ENCODE measurements around the gene ST7. TPM values are rescaled to one million over a fixed set of nuclear protein-coding genes. Genes with fewer than 3 reads are reported as not detected.
A peak's percentile ranks its signal among the peaks of the same experiment; 100 is the strongest.

ST7 gene
- total RNA-seq, 1 donor, result 19.9 TPM

DNA sequence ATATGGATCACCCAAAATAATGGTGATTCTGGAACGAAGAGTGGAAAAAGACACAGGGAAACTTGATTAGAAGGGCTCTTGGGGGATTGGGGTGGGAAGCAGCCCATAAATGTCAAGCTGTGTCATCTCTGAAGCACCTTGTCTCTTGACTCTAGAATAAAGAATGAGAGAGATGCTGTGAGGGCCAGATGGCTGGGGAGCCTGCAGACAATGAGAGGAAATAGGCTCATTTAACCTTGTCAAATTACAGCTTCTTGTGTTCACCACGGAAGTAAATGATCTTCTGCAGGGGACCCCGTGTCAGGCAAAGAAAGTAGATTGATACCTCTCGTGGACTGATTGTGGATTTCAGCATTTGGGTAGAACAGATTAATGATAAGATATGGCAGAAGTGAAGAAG lies 159.3 kb downstream of the ST7 start:
- H4K20me1 ChIP-seq (ENCODE audit: insufficient read depth, low read length), result peaks cover 3% of the 10 kb centered on the region
- H2AFZ ChIP-seq (ENCODE audit: low read length), result no peak overlapping the region
- H3K4me2 ChIP-seq (ENCODE audit: insufficient read depth, low read length), result no peak overlapping the region
- TF ChIP-seq, protein P1, sequence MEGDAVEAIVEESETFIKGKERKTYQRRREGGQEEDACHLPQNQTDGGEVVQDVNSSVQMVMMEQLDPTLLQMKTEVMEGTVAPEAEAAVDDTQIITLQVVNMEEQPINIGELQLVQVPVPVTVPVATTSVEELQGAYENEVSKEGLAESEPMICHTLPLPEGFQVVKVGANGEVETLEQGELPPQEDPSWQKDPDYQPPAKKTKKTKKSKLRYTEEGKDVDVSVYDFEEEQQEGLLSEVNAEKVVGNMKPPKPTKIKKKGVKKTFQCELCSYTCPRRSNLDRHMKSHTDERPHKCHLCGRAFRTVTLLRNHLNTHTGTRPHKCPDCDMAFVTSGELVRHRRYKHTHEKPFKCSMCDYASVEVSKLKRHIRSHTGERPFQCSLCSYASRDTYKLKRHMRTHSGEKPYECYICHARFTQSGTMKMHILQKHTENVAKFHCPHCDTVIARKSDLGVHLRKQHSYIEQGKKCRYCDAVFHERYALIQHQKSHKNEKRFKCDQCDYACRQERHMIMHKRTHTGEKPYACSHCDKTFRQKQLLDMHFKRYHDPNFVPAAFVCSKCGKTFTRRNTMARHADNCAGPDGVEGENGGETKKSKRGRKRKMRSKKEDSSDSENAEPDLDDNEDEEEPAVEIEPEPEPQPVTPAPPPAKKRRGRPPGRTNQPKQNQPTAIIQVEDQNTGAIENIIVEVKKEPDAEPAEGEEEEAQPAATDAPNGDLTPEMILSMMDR (IDR thresholded peaks at IDR 0.05; ENCODE audit: extremely low read depth, low read depth, low read length), result no peak
- H3K79me2 ChIP-seq (ENCODE audit: insufficient read depth, low read length), result peaks cover 2% of the 10 kb centered on the region
- H3K27ac ChIP-seq (ENCODE audit: low read depth, low read length), result no peak overlapping the region
- no peak for DNase-seq (ENCODE audit: insufficient read length, low spot score, missing footprints)
- no peaks in the 10 kb centered on the region for H3K9me3 ChIP-seq (ENCODE audit: low read depth, low read length)
- H3K36me3 ChIP-seq (ENCODE audit: insufficient read depth, low read length), result no peaks in the 10 kb centered on the region
- H3K4me3 ChIP-seq (ENCODE audit: insufficient read depth, low read length), result no peak overlapping the region
- H3K27me3 ChIP-seq (ENCODE audit: insufficient read depth, low read length), result no peaks in the 10 kb centered on the region
- no peaks in the 10 kb centered on the region for H3K4me1 ChIP-seq (ENCODE audit: insufficient read depth, low read length)

DNA sequence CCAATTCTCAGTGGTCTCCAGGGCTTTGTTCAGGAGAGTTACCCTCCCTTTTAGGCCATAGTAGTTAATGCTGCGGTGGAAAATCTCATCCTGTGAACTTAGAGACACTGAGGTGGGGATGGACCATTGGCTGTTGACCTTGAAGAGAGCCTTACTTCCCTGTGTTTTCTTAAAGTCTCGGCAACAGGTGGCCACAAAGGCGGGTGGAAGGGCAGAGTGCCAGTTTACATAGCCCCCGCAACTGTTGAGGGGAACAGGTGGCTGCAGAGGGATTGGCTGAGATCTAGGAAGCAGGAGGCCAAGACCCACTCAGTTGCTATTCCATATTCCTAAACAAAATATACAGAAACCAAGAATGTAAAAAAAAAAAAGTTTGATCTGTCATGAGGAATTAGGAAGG lies 160.6 kb downstream of the ST7 start:
- TF ChIP-seq, protein P1 (IDR thresholded peaks at IDR 0.05; ENCODE audit: extremely low read depth, low read depth, low read length), result no peak
- Histone ChIP-seq H4K20me1 (ENCODE audit: insufficient read depth, low read length) (peaks cover 3% of the 10 kb centered on the region), H3K4me2 (ENCODE audit: insufficient read depth, low read length) (no peak overlapping the region), H3K9me3 (ENCODE audit: low read depth, low read length) (no peaks in the 10 kb centered on the region), H3K27ac (ENCODE audit: low read depth, low read length) (no peak overlapping the region), H3K79me2 (ENCODE audit: insufficient read depth, low read length) (peaks cover 2% of the 10 kb centered on the region), H3K27me3 (ENCODE audit: insufficient read depth, low read length) (no peaks in the 10 kb centered on the region), H2AFZ (ENCODE audit: low read length) (no peak overlapping the region), H3K4me3 (ENCODE audit: insufficient read depth, low read length) (no peak overlapping the region), H3K36me3 (ENCODE audit: insufficient read depth, low read length) (no peaks in the 10 kb centered on the region), H3K4me1 (ENCODE audit: insufficient read depth, low read length) (no peaks in the 10 kb centered on the region)
- DNase-seq (ENCODE audit: insufficient read length, low spot score, missing footprints), result peak; percentile 34

DNA sequence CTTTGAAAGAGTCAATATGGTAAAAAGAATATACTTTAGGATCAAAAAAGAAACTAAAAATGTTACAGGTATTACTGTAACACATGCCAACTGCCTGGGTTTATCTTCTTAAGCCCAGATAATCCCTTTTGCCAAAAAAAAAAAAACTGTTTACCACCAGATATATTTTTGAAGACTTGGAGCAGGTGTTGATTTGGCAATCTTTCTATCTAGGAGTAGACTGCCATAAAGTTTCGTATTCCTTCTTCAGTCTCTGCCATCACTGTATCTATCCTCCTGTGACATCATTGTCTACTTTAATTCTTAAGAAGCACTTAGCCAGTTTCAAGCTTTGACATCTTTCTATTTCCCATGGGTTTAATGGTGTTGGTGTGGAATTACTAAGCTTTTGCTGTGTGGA lies 161.0 kb downstream of the ST7 start:
- Histone ChIP-seq H3K4me1 (ENCODE audit: insufficient read depth, low read length) (no peaks in the 10 kb centered on the region), H3K4me3 (ENCODE audit: insufficient read depth, low read length) (no peak overlapping the region), H3K79me2 (ENCODE audit: insufficient read depth, low read length) (peaks cover 2% of the 10 kb centered on the region), H4K20me1 (ENCODE audit: insufficient read depth, low read length) (peaks cover 3% of the 10 kb centered on the region), H2AFZ (ENCODE audit: low read length) (no peak overlapping the region), H3K9me3 (ENCODE audit: low read depth, low read length) (no peaks in the 10 kb centered on the region), H3K36me3 (ENCODE audit: insufficient read depth, low read length) (no peaks in the 10 kb centered on the region), H3K4me2 (ENCODE audit: insufficient read depth, low read length) (no peak overlapping the region), H3K27ac (ENCODE audit: low read depth, low read length) (no peak overlapping the region), H3K27me3 (ENCODE audit: insufficient read depth, low read length) (no peaks in the 10 kb centered on the region)
- DNase-seq (ENCODE audit: insufficient read length, low spot score, missing footprints), result peak; percentile 17
- TF ChIP-seq, protein P1 (IDR thresholded peaks at IDR 0.05; ENCODE audit: extremely low read depth, low read depth, low read length), result no peak

DNA sequence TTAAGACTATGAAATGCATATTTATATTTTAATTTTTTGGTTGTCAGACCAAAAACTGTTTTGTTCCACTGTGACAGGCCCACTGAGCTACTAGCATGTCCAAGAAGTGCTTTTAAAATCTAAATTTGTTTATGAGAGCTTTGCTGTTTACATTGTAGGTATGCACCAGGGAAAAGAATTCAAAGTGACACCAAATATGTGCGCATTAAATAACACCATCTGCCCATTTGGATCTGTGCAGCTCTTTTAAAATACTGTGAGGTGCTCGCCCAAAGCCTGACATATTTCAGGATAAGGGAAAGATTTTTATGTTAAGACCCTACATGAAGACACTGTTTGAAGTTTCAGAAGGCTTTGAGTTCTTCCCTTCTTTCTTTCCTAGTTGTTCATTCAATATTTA lies 162.9 kb downstream of the ST7 start:
- no peak overlapping the region for H3K4me2 ChIP-seq (ENCODE audit: insufficient read depth, low read length)
- H3K27ac ChIP-seq (ENCODE audit: low read depth, low read length), result no peak overlapping the region
- TF ChIP-seq, protein P1 (IDR thresholded peaks at IDR 0.05; ENCODE audit: extremely low read depth, low read depth, low read length), result no peak
- no peak overlapping the region for H2AFZ ChIP-seq (ENCODE audit: low read length)
- no peak for DNase-seq (ENCODE audit: insufficient read length, low spot score, missing footprints)
- H3K27me3 ChIP-seq (ENCODE audit: insufficient read depth, low read length), result no peaks in the 10 kb centered on the region
- no peaks in the 10 kb centered on the region for H4K20me1 ChIP-seq (ENCODE audit: insufficient read depth, low read length)
- no peaks in the 10 kb centered on the region for H3K4me1 ChIP-seq (ENCODE audit: insufficient read depth, low read length)
- no peak overlapping the region for H3K4me3 ChIP-seq (ENCODE audit: insufficient read depth, low read length)
- no peaks in the 10 kb centered on the region for H3K36me3 ChIP-seq (ENCODE audit: insufficient read depth, low read length)
- peaks cover 2% of the 10 kb centered on the region for H3K79me2 ChIP-seq (ENCODE audit: insufficient read depth, low read length)
- no peaks in the 10 kb centered on the region for H3K9me3 ChIP-seq (ENCODE audit: low read depth, low read length)

All from osteoblast (primary cell).